A549 (cell line): Measurements from ENCODE around the gene CEP250.
A peak's percentile ranks its signal among the peaks of the same experiment; 100 is the strongest.

Experiments used
- CEBPB ChIP-seq, 2 experiments: fragments of >200 bp in 1 of 2; sonication (Bioruptor Twin) in 1 of 2; formaldehyde crosslinking in 1 of 2; IDR thresholded peaks; 2 replicates each; pipeline ENCODE4 v1.6.1; 2012 to 2016
- CHD2 ChIP-seq: fragments of 150-350 bp; IDR thresholded peaks from 2 replicates; pipeline ENCODE4 v1.6.1; 2014; ENCODE audit warnings: low read length; ENCODE audit not compliant: partially characterized antibody
- EP300 ChIP-seq, 2 experiments: fragments of >200 bp; sonication (Bioruptor Twin); formaldehyde crosslinking; IDR thresholded peaks; 2 replicates in 1 of 2; 3 replicates in 1 of 2; pipeline ENCODE4 v1.6.1; 2016 to 2017
- HDAC2 ChIP-seq: fragments of 200-600 bp; sonication (generic); IDR thresholded peaks from 2 replicates; pipeline ENCODE4 v1.6.1; 2016
- MAZ ChIP-seq: fragments of 150-350 bp; IDR thresholded peaks from 2 replicates; pipeline ENCODE4 v1.6.1; 2014; ENCODE audit warnings: antibody characterized with exemption, low read depth, low read length, borderline replicate concordance
- NFE2L2 ChIP-seq: fragments of 150-350 bp; conservative IDR thresholded peaks from 2 replicates; pipeline ENCODE4 v1.6.1; 2014; ENCODE audit warnings: low read length
- POLR2A ChIP-seq: IDR thresholded peaks from 2 replicates; pipeline ENCODE4 v1.6.1; 2012; ENCODE audit warnings: mild to moderate bottlenecking, low read length
- TF ChIP-seq, protein P1 (sequence below): fragments of >200 bp; sonication (Bioruptor Twin); formaldehyde crosslinking; IDR thresholded peaks from 3 replicates; pipeline ENCODE4 v1.5.1; 2016
- TF ChIP-seq, protein P2 (sequence below): fragments of 450-650 bp; IDR thresholded peaks from 2 replicates; pipeline ENCODE4 v1.6.1; 2014; ENCODE audit warnings: antibody characterized with exemption
- TF ChIP-seq, protein P3 (sequence below): fragments of 200-600 bp; sonication (generic); IDR thresholded peaks from 2 replicates; pipeline ENCODE4 v1.6.1; 2016; ENCODE audit warnings: antibody characterized with exemption, mild to moderate bottlenecking, moderate library complexity

DNA sequence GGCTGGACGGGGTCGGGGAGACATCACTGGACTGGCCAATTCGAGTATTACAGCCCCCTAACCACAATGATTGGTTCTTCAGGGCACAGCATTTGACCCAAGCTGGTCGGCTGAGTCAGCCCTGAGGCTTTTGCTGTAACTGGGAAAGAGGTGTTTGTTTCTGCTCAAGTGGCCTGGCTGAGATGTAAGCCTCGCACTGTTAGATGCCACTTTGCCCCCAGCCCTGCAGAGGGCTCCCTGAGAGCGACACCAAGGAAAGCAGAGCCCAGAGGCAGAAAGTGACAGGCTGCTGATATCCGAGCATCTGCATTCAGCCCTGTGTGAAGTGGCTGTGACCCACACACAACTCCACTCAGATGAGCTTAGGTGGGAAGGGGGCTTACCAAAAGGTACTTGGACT, 105.9 kb downstream of the CEP250 start:
- TF ChIP-seq NFE2L2 (no peak), HDAC2 (no peak), CHD2 (no peak), POLR2A (no peak), EP300 (IDR thresholded peaks at IDR 0.05) (no peak), MAZ (no peak), CEBPB (IDR thresholded peaks at IDR 0.05) (no peak)
- TF ChIP-seq, protein P1, sequence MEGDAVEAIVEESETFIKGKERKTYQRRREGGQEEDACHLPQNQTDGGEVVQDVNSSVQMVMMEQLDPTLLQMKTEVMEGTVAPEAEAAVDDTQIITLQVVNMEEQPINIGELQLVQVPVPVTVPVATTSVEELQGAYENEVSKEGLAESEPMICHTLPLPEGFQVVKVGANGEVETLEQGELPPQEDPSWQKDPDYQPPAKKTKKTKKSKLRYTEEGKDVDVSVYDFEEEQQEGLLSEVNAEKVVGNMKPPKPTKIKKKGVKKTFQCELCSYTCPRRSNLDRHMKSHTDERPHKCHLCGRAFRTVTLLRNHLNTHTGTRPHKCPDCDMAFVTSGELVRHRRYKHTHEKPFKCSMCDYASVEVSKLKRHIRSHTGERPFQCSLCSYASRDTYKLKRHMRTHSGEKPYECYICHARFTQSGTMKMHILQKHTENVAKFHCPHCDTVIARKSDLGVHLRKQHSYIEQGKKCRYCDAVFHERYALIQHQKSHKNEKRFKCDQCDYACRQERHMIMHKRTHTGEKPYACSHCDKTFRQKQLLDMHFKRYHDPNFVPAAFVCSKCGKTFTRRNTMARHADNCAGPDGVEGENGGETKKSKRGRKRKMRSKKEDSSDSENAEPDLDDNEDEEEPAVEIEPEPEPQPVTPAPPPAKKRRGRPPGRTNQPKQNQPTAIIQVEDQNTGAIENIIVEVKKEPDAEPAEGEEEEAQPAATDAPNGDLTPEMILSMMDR = peak; percentile 26; the same call in 2 of the 3 replicates
- TF ChIP-seq, protein P2, sequence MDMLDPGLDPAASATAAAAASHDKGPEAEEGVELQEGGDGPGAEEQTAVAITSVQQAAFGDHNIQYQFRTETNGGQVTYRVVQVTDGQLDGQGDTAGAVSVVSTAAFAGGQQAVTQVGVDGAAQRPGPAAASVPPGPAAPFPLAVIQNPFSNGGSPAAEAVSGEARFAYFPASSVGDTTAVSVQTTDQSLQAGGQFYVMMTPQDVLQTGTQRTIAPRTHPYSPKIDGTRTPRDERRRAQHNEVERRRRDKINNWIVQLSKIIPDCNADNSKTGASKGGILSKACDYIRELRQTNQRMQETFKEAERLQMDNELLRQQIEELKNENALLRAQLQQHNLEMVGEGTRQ = no peak
- TF ChIP-seq, protein P3, sequence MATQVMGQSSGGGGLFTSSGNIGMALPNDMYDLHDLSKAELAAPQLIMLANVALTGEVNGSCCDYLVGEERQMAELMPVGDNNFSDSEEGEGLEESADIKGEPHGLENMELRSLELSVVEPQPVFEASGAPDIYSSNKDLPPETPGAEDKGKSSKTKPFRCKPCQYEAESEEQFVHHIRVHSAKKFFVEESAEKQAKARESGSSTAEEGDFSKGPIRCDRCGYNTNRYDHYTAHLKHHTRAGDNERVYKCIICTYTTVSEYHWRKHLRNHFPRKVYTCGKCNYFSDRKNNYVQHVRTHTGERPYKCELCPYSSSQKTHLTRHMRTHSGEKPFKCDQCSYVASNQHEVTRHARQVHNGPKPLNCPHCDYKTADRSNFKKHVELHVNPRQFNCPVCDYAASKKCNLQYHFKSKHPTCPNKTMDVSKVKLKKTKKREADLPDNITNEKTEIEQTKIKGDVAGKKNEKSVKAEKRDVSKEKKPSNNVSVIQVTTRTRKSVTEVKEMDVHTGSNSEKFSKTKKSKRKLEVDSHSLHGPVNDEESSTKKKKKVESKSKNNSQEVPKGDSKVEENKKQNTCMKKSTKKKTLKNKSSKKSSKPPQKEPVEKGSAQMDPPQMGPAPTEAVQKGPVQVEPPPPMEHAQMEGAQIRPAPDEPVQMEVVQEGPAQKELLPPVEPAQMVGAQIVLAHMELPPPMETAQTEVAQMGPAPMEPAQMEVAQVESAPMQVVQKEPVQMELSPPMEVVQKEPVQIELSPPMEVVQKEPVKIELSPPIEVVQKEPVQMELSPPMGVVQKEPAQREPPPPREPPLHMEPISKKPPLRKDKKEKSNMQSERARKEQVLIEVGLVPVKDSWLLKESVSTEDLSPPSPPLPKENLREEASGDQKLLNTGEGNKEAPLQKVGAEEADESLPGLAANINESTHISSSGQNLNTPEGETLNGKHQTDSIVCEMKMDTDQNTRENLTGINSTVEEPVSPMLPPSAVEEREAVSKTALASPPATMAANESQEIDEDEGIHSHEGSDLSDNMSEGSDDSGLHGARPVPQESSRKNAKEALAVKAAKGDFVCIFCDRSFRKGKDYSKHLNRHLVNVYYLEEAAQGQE = no peak
